Kidney (tissue), 2 donors: Measurements from ENCODE around the gene ARHGAP27. TPM values are rescaled to one million over a fixed set of nuclear protein-coding genes. Genes with fewer than 3 reads are reported as not detected.

Experiments
- polyA plus RNA-seq: library from polyadenylated mRNA; stranded (reverse); fragments of 350-450 nt; fragmentation: Illumina TruSeq; extraction: RNeasy Lipid Tissue Mini Kit (QIAGEN cat#74804); gene quantifications from one replicate; pipeline ENCODE4 v1.2.3, GENCODE V29; 2014; ENCODE audit warnings: low read depth, low replicate concordance; ENCODE audit not compliant: insufficient read depth
- total RNA-seq: library from RNA; stranded (reverse); fragmentation: NEBNext Ultra II Directional; extraction: Animal tissue kit (Norgen Biotek cat#: 25700); gene quantifications from one replicate; pipeline ENCODE4 v1.2.1, GENCODE V29; 2021
- donor health status: DM: yes; HTN: yes; CAD: no.

Gene ARHGAP27
- total and polyA plus RNA-seq, 2 donors from 2014 or later, result 13.3 to 57.2 TPM

Other genes starting within 250 kb of the ARHGAP27 start
- gene FMNL1, start 211.0 kb downstream of the ARHGAP27 start, total RNA-seq, result 32.9 TPM
- gene FMNL1, start 211.0 kb downstream of the ARHGAP27 start, polyA plus RNA-seq, result 2.3 TPM
- not detected for gene SPATA32, start 170.8 kb downstream of the ARHGAP27 start, total RNA-seq
- gene SPATA32, start 170.8 kb downstream of the ARHGAP27 start, polyA plus RNA-seq, result not detected
- 24.5 TPM for gene MAP3K14, start 115.8 kb downstream of the ARHGAP27 start, total RNA-seq
- 7.6 TPM for gene MAP3K14, start 115.8 kb downstream of the ARHGAP27 start, polyA plus RNA-seq
- 46.6 TPM for gene PLEKHM1, start 57.9 kb upstream of the ARHGAP27 start, total RNA-seq
- gene PLEKHM1, start 57.9 kb upstream of the ARHGAP27 start, polyA plus RNA-seq, result 13.3 TPM